Adipose tissue (tissue), 3 donors: ENCODE data around the gene CA6. TPM values are rescaled to one million over a fixed set of nuclear protein-coding genes. Genes with fewer than 3 reads are reported as not detected.
"Not testable (repeated sequence)": the region's sequence is repeated elsewhere in the genome, so short reads cannot be mapped to it uniquely, and the experiment has no call there.

ENCODE experiments used
- H3K27ac ChIP-seq: one replicate; pipeline ENCODE4 v1.5.1; 2013; ENCODE audit warnings: low read depth, low read length
- WGBS, 3 donors: extraction: QIAGEN DNeasy Blood & Tissue Kit; methylation state at CpG; one replicate each; pipeline ENCODE4 v1.1.7; 2013; 5-methylcytosine and 5-hydroxymethylcytosine counted together
- polyA plus RNA-seq, 3 donors: library from polyadenylated mRNA; stranded (reverse); fragments of 200-250 nt; gene quantifications; one replicate each; pipeline ENCODE4 v1.2.3, GENCODE V29; 2013
- donor health status: healthy with polysubstance abuse.
- donor health status: Bipolar disorder and iron deficiency.
- donor health status: healthy.

The CA6 gene
- polyA plus RNA-seq, 3 donors: 0.04 to 0.12 TPM; not detected in 1

DNA sequence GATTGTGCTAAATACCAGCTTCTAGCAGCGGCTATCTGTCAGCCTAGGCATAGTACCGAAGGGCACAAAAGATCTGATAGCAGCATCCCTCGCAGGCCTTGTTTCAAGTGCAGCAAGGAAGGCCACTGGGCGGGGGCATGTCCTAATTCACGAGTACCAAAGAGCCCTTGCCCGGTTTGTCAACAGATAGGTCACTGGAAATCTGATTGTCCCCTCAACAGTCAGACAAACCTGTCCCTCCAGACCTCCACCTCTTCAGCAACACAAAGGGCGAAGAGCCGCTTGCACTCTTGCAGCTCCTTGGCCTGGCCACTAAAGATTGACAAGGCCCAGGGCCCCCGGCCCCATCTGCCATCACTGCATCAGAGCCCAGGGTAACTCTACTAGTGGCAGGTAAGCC, 22.7 kb upstream of the CA6 start:
- 93 to 96% (median 95%) methylated on average over 9 of the region's 9 CpGs for WGBS, 3 donors
- H3K27ac ChIP-seq: no peak overlapping the region

DNA sequence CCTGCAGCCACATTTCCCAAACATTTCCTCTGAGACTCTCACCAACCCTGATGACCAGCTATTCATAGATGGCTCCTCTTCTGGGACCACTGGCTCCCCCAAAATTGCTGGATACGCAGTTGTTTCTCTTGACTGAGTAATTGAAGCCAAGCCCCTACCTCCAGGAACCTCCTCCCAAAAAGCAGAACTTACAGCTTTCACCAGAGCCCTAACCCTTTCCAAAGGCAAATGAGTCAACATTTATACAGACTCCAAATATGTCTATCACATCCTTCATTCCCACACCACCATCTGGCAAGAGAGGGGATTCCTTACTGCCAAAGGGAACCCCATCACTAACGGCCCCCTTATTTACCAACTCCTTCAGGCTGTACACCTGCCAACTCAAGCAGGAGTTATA, 20.3 kb upstream of the CA6 start:
- 25 to 38% (median 36%) methylated on average over 2 of the region's 2 CpGs for WGBS, 3 donors
- H3K27ac ChIP-seq: no peak overlapping the region

DNA sequence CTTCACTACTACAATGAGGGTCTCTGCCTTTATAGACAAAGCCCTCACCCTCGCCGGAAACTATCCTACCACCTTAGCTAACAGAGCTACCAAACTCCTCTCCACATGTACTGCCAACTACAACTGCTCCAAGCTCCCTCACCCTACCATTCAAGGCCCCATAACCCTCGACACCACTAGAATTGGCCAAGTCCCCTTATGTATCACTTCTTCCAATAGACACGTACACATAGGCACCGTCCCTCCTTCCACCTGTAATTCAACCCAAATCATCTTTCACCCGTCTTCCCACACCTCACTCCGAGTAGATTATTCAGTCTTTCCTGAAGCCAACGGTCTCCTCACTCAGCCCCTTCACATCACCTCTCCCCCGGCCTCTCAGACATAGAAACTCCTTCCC, 19.7 kb upstream of the CA6 start:
- WGBS, 3 donors: 81 to 87% (median 85%) methylated on average over 9 of the region's 9 CpGs

DNA sequence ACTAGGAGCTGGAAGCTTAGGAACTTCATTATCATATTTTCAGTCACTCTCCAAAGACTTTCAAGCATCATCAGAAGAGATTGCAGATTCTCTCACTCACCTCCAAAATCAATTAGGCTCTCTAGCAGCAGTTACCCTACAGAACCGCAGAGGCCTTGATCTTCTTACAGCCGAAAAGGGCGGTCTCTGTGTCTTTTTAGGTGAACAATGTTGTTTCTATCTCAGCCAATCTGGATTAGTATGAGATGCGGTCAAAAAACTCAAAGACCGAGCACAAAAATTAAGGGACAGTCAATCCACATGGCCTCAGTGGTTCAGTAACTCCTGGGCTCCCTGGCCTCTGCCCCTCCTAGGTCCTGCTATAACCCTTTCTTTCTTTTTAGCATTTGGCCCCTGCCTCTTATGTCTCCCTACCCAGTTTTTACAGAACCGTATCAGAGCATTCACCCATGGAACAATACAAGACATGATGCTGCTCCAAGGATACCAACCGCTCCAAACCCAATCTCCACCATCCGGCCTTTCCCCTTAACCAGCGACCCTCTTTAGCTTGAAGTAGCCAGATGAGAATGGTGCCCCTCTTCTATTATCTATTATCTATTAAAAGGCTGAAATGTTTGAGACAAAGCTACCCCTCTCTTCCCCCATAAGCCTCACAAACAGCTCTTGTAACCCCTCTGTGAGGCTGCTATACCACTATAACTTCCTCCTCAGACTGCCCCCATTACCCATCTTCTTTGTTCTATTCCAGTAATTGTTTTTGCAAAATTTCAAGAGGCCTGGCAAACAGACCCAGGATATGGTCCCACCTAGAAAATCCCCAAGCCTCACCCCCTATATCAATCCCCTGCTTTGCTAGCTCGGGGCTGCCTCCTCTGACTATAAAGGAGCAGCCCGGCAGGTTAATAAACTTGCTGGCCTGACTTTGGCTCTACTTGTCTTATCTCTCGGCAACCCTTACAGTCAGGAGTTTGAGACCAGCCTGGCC, 18.7 kb upstream of the CA6 start:
- 93 to 95% (median 94%) methylated on average over 12 of the region's 12 CpGs for WGBS, 3 donors
- H3K27ac ChIP-seq: no peak overlapping the region

More for the DNA sequence above, 19.7 kb upstream of the CA6 start:
- no peak overlapping the region for H3K27ac ChIP-seq

DNA sequence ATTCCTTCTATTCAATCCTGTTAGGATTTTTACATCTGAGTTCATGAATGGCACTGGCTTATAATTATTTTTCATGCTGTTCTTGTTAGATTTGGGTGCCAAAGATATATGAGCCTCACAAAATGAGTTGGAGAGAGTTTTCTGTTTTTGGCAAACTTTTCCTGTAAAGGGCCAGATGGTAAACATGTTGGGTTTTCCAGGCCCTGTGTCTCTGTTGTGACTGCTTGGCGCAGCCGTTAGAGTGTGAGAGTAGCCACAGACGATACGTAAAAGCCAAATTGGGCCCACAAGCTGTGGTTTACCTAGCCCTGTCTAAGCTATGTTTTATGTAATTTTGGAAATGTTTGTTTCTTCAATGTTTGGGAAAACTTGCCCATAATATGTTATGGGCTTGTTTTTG, 15.6 kb upstream of the CA6 start:
- WGBS, 3 donors: 74 to 82% (median 75%) methylated on average over 4 of the region's 4 CpGs
- no peak overlapping the region for H3K27ac ChIP-seq

DNA sequence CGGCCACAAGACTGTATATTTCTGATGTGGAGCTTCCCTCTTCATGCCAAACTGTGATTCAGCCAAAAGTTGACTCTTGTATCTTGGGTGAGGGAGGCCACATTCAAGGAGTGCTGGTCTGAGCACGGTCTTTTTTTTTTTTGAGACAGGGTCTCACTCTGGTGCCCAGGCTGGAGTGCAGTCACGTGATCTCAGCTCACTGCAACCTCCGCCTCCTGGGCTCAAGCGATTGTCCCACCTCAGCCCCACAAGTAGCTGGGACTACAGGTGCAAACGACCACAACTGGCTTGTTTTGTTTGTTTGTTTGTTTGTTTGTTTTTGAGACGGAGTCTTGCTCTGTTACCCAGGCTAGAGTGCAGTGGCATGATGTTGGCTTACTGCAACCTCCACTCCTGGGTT, 8.6 kb upstream of the CA6 start:
- WGBS, 3 donors: 82 to 88% (median 86%) methylated on average over 7 of the region's 7 CpGs
- H3K27ac ChIP-seq: not testable (repeated sequence)

DNA sequence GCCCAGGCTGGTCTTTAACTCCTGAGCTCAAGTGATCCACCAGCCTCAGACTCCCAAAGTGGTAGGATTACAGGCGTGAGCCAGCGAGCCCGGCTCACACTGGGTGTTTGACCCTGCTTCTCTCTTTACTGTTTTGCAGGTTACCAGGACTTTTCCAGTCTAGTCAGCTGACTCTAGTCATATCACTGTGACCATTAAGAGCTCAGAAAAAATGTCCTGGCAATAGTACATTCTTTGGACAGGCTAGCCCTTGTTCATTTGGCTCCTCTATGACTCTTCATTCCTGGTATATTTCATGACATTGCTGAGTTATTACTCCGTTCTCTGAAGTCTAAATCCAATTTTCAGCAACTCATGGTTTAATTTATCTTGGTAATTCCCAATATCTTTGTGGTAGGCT, 8.0 kb upstream of the CA6 start:
- no peak overlapping the region for H3K27ac ChIP-seq
- WGBS, 3 donors: 82 to 92% (median 89%) methylated on average over 4 of the region's 4 CpGs

DNA sequence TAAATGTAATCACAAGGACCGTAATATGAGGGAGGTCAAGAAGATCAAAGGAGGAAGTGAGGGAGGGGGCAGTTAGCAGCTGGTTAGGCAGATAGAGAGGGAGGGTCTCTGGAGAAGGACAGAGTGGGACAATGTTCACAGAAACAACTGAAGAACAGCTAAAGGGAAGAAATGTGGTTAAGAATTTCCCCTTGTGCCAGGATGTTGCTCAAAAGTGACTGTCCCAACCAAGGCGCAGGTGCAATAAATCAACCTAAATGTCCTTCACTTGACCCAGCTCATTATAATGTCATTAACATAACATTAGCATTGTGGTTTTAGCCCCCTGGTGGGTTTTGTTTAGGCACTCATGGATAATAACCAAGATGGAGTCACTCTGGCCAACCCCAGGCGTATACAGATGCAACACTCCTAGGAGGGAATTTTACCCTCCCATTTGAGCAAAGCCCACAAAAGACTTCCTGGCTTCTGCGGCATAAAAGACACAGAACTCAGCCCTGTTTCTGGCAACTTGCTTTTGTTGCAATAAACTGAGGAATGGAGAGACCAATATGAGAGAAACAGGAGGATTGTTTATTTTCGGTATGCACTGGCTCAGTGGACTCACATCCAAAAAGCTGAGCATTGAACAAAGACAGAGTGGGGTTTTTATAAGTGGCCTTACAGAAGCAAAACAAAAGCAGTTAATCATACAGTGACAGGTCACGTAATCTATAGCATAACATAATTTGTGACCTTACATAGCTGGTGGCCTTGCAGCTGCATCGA, 7.3 kb upstream of the CA6 start:
- H3K27ac ChIP-seq: no peak overlapping the region
- 44 to 74% (median 53%) methylated on average over 7 of the region's 7 CpGs for WGBS, 3 donors

DNA sequence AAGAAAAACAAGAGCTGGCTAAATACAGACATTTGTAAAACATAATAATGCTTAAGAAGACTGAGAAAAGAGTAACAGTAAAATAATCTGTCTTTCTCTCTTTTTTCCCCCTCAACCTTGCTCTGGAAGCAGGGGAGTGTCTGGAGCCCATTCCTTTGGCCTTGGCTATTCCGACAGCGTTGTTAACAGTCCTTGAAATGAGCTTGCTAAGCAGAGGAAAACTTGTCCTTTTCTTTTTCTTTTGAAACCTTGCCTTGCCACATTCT, 6.7 kb upstream of the CA6 start:
- no peak overlapping the region for H3K27ac ChIP-seq
- 60 to 70% (median 65%) methylated on average over 2 of the region's 2 CpGs for whole genome bisulfite sequencing, 3 donors

DNA sequence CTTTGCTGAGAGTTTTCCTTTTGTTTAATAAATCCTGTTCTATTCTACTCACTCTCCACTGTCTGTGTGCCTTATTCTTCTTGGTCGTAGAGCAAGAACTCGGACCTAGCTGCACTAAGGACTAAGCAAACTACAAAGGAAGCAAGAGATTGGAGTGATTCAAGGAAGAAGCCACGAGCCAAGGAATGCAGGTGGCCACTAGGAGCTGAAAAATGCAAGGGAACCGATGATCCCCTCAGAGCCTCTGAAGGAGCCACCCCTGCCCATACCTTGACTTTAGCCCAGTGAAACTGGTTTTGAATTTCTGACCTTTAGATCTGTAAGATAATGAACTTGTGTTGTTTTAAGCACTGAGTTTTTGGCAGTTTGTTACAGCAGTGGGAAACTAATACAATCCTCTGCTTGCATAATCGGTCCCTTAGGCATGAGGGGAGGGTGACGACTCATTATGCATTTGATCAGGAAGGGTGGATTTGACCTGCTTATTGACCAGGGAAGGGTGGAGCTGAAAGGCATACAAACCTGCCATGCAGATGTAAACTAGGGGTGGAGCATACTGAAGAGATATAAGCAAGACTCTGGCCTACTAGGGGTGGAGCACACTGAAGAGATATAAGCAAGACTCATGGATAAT, 6.2 kb upstream of the CA6 start:
- 62 to 89% (median 69%) methylated on average over 6 of the region's 6 CpGs for WGBS, 3 donors
- H3K27ac ChIP-seq: no peak overlapping the region

DNA sequence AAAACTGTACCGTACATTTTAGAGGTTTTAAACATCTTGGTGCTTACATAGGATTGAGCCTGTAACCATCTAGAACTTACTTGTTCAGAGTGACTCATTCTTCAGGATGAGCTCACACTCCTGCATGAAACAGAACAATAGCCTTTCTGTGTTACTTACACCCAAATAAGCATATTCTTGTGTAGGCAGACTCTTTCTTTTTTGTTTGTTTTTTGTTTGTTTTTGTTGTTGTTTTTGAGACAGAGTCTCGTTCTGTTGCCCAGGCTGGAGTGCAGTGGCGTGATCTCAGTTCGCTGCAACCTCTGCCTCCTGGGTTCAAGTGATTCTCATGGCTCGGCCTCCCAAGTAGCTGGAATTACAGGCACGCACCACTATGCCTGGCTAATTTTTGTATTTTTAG, 3.8 kb upstream of the CA6 start:
- WGBS, 3 donors: 84 to 92% (median 85%) methylated on average over 6 of the region's 6 CpGs
- H3K27ac ChIP-seq: no peak overlapping the region

DNA sequence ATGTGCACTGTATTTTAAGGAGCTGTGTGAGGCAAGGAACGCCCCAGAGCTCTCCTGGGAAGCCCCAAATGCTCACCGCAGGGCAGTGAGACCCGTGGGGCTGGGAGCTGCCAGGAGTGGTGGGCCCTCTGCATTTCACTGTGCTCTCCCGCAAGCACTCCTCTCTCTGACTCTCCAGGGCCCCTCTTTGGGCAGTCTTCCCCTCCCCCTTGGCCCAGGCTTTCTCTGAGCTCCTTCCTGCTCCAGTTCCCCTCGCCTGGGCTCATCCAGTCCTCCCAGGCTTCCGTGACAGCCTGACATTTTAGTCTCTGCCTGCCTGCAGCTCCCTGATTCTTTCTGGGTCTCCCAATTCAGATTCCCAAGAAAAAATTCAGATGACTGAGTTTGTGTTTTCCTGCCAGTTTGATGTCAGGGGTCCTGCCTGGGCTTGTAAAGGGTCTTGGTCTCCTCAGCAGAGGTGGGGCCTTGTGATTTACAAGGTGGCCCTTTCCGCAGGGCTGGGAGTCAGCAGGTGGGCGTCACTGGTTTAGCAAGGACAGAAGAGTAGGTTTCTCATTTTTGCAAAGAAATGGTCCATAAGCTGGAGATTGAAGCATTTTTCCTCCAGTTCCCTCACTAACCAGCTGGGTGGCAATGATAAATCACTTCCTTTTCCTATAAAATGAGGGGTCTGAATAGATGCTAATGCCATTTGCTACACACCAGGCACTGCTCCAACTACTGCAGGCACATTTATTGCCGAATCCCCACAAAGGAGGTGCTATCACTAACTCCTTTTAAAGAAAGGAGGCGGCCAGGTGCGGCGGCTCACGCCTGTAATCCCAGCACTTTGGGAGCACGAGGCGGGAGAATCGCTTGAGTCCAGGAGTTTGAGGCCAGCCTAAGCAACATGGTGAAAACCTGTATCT, 1.9 kb upstream of the CA6 start:
- H3K27ac ChIP-seq: no peak overlapping the region
- WGBS, 3 donors: 59 to 75% (median 69%) methylated on average over 16 of the region's 16 CpGs

DNA sequence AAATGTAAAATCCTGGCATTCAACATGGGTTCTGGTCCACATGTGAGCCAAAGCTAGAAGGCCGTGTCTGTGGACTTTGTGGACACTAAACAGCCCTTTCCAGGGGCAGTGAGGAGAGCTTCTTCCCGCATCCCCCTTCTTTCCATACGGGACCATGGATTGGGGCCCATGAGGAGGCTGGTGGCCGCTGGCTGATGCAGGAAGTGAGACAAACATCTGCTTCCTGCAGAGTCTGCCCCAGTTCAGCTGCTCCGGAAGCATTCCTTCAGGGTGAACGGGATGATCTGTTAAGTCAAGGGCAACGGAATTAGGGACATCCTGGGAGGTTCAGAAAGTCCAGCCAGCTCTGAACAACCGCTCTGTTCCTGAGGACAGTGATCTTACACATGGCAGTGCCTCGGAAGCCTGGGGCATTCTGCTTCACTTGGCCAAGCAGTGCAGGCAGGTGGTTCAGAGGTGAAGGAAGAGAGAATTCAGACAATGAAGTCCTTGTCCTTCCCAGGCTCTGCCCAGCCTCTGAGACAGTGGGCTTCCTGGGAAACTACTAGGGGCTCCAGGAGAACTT, 1.5 kb downstream of the CA6 start:
- H3K27ac ChIP-seq: no peak overlapping the region
- 42 to 81% (median 43%) methylated on average over 9 of the region's 9 CpGs for WGBS, 3 donors

DNA sequence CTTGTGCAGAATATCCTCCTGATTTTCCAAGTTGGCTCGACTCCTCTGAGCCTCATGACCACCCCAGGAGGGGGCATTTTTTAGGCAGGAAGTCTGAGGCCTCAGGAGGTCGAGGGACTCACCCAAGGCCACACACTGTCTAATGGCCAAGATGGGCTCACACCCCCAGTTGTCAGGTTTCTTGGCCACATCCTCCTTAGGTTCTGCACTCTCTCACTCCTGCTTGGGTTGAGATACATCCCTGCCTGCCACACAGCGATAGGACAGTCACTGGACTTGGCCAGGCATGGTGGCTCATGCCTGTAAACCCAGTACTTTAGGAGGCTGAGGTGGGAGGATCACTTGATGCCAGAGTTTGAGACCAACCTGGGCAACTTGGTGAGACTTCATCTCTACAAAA, 4.6 kb downstream of the CA6 start:
- WGBS, 3 donors: 59 to 76% (median 74%) methylated on average over 3 of the region's 3 CpGs
- H3K27ac ChIP-seq: no peak overlapping the region

DNA sequence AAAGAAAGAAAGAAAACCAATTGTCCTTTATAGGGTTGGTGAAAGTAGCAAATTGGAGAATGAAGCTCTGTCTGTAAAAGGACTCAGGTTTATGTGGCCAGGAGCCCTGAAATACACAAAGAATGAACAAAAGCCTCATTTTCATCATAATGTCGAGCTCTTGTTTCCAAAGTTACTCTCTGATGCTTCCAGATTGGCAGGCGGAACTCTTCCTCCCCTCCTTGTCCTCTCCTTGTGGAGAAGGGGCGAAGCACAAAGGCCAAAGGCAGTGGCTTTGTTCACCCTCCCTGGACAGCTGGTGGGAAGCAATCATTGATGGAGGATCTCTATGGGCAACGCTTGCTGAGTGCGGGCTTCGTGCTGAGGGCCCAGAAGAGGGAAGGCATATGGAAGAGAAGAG, 5.6 kb downstream of the CA6 start:
- 85 to 93% (median 86%) methylated on average over 6 of the region's 6 CpGs for WGBS, 3 donors
- H3K27ac ChIP-seq: no peak overlapping the region

DNA sequence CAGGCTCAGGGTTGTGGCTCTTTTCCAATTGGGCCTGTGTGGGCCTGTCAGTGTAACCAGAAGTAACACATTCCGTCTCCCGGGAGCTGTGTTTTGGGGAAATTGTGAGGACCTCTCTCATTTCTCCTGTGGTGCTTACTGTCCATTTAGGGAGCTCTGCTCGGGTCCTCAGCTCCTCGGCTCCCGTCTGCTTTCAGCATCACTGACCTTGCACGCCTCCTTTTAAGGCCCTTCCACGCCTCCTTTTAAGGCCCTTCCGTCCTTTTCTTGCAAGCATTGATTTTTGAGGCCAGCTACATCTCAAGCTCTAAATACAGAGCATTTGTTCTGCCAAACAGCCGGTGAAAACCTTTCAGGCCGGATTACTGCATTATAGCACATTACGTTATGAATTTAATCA, 9.7 kb downstream of the CA6 start:
- 84 to 91% (median 86%) methylated on average over 11 of the region's 11 CpGs for WGBS, 3 donors

DNA sequence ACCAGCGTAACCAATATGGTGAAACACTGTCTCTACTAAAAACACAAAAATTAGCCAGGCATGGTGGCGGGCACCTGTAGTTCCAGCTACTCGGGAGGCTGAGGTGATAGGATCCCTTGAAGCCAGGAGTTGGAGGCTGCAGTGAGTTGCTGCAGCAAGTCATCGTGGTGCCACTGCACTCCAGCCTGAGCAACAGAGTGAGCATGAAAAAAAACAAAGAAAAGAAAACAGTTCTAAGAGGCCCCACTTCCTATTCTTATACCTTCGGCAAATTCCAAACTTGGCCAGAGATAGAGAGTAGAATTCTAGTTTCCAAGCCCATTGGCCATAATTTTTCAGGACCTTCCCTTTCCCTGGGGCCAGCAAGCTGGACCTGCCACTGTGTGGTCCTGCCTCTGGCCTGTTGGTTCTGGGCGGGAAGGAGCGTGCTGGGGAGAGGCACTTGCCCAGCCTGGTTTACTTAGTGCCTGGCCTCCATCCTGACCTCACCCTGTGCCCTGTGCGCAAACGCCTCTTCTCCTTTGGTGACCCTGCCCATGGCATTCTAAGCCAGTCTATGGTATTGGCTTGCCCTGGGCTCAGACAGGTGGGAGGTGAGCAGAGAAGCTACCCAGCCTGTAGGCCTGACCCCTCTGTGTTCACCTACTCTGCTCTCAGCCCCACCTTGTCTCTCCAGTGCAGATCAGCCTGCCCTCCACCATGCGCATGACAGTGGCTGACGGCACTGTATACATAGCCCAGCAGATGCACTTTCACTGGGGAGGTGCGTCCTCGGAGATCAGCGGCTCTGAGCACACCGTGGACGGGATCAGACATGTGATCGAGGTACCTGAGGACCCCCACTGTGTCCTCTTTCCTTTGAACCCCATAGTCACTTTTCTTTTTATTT, 11.0 kb downstream of the CA6 start:
- no peak overlapping the region for H3K27ac ChIP-seq
- WGBS, 3 donors: 89 to 92% (median 90%) methylated on average over 17 of the region's 17 CpGs

More for the DNA sequence above, 9.7 kb downstream of the CA6 start:
- no peak overlapping the region for H3K27ac ChIP-seq
